DMS53 (cell line): ENCODE results near the gene TRIB2.

Experiments used
- DNase-seq: peaks from one replicate; lab custom pipeline; 2025; lab: John Stamatoyannopoulos, UW

TRIB2 gene

GRCh38 chr2:12742891-12743290, 26.2 kb downstream of the TRIB2 start:
- DNase-seq, result no peak

DNA sequence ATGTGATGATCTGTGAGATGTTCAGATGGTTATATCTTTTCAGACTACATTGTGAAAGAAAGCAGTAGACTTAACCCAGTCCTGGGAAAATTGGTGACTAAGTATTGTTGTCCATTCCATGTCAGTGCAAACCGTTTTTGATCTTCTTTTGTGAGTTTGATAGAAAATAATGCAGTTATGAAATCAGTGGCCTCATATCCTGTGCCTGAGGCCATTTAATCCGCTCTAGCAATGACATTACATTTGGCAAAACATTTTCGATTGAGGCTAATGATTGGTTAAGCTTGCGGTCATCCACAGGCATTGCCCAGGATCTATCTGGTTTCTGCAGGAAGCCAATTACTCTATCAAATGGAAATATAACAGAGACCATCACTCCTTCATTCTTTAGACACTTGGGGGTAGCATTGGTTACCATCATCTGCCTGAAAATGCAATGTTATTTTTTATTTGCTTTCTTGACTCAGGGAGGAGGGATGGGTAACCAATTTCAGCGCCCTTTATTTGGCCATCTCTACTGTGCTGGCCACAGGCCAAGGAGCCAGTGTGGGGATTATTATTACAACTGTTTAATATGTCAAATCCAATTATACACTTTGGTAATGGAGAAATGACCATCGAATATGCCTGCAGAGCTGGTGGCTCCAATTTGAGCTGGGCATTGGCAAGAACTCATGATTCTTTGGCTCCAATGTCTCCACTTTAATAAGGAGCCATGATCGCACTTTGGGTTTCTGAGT, 33.6 kb downstream of the TRIB2 start:
- no peak for DNase-seq

DNA sequence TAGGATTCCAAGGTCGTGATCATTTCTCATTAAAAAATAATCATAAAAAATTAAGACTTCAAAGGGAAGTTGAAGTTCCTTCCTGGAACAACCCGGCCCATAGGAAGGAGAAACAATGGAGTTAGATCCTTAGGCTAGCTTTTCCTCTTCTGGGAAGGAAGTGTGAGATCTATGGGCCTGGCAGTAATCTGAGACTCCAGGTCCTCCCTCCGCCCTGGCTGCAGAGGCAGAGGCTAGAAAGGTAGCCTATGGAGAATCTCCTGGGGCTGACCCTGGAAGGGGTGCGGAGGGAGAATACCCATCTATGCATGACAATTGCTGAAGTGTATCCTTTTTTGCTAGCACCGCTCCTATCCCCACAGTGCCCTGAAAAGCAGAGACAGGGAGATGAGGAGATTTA, 37.9 kb downstream of the TRIB2 start:
- no peak for DNase-seq

DNA sequence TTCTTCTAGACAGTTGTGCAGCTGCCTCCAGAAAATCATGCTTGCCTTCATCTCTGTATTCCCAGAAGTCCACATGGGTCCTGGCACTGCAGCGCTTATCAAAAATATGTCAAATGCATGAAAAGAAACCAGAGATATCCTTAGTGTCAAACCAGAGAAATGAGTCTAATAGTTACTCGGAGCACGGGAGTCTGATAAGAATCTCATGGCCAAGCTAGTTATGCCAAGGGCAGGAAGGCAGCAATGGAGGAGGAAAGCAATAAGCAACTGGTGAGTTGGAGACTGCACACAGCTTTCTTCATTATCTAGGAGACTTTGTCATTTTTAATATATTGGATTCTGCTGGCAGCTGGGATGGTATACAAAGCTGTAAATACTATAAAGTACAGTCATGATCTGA, 38.6 kb downstream of the TRIB2 start:
- DNase-seq, result no peak

- DNase-seq, result peak; percentile 60
Measured at GRCh38 chr2:12759248-12759647, 42.5 kb downstream of the TRIB2 start.

DNA sequence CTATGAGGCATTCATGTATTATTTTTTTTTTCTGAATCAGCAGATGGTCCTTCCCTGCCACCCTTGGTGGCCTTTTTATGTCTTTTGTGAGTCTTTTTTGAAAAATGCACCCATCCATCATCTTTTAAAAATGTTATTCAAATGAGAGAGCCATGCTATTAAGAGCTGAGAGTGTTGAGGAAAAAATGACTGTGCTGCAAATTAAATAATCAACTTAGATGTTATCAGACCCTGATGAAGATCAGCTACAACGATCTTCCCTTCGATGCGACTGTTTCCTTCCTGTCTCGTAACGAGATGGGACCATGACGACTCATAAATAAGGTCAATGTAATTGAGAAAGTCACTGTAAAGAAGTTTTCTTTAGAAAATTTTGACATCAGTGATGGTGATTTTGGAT, 44.4 kb downstream of the TRIB2 start:
- DNase-seq, result no peak

- no peak for DNase-seq
Measured at GRCh38 chr2:12762337-12762736, 45.6 kb downstream of the TRIB2 start.

- no peak for DNase-seq
Measured at GRCh38 chr2:12762976-12763375, 46.2 kb downstream of the TRIB2 start.

DNA sequence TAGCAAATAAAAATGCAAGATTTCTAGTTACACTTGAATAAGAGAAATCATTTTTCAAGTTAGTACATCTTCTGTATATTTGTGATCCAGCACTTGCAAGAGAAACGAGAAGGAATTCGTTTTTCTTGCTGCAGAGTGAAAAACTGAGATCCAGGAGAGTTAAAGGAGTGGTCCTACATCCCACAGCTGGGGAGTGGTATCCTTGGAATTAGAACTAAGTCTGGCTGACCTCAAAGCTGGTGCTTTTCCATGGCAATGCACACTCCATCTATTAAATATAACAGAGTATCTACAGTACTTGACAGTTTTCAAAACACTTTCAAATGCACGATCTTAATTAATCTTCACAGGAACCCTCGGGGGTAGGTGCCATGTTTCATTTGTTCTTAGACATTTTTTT, 46.8 kb downstream of the TRIB2 start:
- DNase-seq, result no peak

DNA sequence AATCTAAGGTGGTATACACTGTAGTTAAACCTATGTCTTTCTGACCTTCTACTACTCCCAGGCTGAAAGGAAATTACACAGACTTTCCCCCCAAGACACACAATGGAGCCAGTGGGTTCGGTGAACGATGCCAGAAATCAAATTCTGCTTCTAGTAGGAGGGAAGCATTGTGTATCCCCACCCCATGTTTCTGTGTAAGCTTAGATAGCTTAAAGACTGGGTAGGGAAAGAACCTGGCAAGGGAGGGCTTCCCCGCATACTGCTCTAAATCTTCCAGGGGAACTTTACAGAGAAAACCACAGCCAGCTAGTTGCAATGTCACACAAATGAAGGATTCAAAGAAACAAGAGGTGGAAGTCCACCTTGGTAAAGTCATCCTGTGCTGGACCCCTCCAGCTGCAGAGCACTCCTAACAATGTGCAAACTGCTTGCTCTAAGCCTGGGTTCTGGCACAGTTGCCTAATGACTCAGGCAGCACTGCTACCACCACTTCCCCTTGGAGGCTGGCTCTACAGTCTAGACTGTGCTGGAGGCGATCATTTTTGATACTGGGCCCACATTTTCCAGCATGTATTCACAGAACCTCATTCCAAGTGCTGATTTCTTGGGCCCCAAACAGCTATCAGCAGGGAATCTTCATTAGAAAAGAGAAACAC, 47.5 kb downstream of the TRIB2 start:
- DNase-seq, result no peak

- DNase-seq, result no peak
Measured at GRCh38 chr2:12764849-12765605, 48.3 kb downstream of the TRIB2 start.

GRCh38 chr2:12766421-12766879, 49.7 kb downstream of the TRIB2 start:
- DNase-seq, result no peak

- DNase-seq, result no peak
Measured at GRCh38 chr2:12767541-12767940, 50.8 kb downstream of the TRIB2 start.

- no peak for DNase-seq
Measured at GRCh38 chr2:12767996-12768624, 51.4 kb downstream of the TRIB2 start.

GRCh38 chr2:12769492-12770105, 52.9 kb downstream of the TRIB2 start:
- no peak for DNase-seq

- DNase-seq, result no peak
Measured at GRCh38 chr2:12770300-12770968, 53.7 kb downstream of the TRIB2 start.

- no peak for DNase-seq
Measured at GRCh38 chr2:12771154-12771553, 54.4 kb downstream of the TRIB2 start.

DNA sequence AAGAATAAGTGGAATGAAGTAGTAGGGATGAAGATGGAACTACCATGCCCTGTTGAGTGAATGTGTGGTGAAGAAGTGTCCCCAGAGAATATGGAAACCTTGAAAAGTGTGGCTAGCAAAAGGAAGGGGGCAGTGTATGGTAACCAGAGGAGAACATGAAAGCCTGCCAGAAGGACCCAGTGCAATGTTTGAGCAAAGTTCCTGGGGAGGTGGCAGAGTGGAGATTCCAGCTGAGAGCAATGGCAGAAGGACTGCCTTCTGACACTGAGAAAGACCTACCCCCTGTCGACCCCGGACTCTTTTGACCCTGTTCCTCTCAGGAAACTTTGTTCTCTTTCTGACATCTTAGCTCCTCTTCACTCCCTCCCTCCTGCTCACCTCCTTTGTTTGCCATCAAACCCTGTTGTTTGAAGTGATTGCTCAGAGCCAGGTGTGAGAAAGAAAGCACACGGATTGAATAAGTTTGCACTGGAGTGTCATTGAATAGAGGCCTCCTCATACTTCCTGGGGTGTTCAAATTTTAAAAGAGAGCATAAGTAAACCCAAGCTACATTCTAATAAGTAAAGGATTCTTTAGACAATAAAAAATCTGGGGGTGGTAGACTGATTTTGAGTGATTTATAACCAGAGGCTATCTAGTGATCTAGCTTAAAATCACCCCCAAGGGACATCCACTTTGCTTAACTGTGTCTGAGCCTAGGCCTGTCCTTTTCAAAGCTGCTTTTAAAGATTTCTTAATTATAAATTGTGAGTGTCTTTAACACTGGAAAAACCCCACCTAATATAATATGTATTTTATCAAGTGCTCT, 57.1 kb downstream of the TRIB2 start:
- peak; percentile 58 for DNase-seq

- no peak for DNase-seq
Measured at GRCh38 chr2:12774395-12774727, 57.6 kb downstream of the TRIB2 start.

GRCh38 chr2:12776521-12776961, 59.8 kb downstream of the TRIB2 start:
- no peak for DNase-seq

DNA sequence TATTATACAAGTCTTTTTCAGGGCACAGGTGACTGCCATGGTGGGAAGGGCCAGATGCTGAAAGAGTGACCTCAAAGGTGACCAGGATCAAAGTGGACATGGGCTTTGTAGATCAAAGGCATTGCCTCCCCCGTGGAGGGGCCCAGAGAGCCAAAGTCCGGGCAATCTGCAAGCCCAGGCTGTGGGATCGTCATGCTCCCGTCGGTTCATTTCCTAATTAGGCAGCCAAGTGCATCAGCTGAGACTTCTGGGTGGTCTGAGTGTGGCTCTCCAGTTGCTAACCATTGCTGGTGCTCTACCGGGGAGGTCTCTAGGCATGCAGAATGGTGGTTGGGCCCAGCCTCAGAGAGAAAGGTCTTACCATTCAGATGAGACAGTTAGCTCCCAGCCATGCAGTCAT, 61.6 kb downstream of the TRIB2 start:
- no peak for DNase-seq
